NB4 (cell line): ENCODE results near the gene TAF1C.
"Not testable (repeated sequence)": the region's sequence is repeated elsewhere in the genome, so short reads cannot be mapped to it uniquely, and the experiment has no call there.

ENCODE experiments used
- DNase-seq: peaks from one replicate; pipeline ENCODE4 v3.0.0; 2010; ENCODE audit warnings: low read depth
- H3K4me3 ChIP-seq: one replicate; pipeline ENCODE4 v1.5.1; 2011; ENCODE audit warnings: mild to moderate bottlenecking, low read depth, low read length, moderate library complexity
- MYC ChIP-seq: IDR thresholded peaks from 2 replicates; pipeline ENCODE4 v1.6.1; 2011; ENCODE audit warnings: low read depth, low read length
- POLR2A ChIP-seq: IDR thresholded peaks from 2 replicates; pipeline ENCODE4 v1.6.1; 2011; ENCODE audit warnings: mild to moderate bottlenecking; ENCODE audit not compliant: insufficient read length; ENCODE audit errors: extremely low read depth
- TF ChIP-seq, protein P1 (sequence below): IDR thresholded peaks from 2 replicates; pipeline ENCODE4 v1.6.1; 2011; ENCODE audit warnings: low read depth, low read length
- TF ChIP-seq, protein P2 (sequence below): IDR thresholded peaks from one replicate; pipeline ENCODE4 v1.5.1; 2012; ENCODE audit warnings: low read depth, low read length

TAF1C gene

DNA sequence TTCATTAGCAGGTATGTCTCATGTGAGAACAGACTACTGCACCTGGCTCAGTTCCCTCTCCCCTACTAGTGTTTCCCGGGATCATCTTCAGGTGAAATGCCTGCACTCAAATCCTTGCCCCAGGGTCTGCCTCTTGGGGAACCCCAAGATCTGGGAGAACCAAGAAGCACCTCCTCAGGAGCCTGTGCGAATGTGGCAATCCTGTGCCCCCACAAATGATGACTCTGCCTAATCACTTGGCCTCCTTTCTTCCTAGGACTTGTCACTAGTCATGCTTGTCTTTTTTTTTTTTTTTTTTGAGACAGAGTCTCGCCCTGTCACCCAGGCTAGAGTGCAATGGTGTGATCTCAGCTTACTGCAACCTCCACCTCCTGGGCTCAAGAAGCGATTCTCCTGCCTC, 25.8 kb upstream of the TAF1C start:
- no peak overlapping the region for H3K4me3 ChIP-seq
- TF ChIP-seq POLR2A = no peak
- DNase-seq = no peak

DNA sequence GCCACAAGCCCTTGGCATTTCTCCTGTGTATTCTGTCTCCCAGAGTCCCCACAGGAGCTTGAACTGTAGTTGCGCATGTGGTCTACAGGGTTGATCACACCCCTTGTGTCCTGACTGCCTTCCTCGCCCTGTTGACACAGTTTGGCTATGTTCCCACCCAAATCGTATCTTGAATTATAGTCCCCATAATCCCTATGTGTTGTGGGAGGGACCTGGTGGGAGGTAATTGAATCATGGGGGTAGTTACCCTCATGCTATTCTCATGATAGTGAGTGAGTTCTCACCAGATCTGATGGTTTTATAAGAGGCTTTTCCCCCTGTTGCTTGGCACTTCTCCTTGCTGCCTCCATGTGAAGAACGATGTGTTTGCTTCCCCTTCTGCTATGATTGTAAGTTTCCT, 25.3 kb upstream of the TAF1C start:
- H3K4me3 ChIP-seq = no peak overlapping the region
- DNase-seq = no peak
- TF ChIP-seq MYC = no peak
- TF ChIP-seq POLR2A = no peak
- TF ChIP-seq, protein P1, sequence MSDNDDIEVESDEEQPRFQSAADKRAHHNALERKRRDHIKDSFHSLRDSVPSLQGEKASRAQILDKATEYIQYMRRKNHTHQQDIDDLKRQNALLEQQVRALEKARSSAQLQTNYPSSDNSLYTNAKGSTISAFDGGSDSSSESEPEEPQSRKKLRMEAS = no peak
- TF ChIP-seq, protein P2, sequence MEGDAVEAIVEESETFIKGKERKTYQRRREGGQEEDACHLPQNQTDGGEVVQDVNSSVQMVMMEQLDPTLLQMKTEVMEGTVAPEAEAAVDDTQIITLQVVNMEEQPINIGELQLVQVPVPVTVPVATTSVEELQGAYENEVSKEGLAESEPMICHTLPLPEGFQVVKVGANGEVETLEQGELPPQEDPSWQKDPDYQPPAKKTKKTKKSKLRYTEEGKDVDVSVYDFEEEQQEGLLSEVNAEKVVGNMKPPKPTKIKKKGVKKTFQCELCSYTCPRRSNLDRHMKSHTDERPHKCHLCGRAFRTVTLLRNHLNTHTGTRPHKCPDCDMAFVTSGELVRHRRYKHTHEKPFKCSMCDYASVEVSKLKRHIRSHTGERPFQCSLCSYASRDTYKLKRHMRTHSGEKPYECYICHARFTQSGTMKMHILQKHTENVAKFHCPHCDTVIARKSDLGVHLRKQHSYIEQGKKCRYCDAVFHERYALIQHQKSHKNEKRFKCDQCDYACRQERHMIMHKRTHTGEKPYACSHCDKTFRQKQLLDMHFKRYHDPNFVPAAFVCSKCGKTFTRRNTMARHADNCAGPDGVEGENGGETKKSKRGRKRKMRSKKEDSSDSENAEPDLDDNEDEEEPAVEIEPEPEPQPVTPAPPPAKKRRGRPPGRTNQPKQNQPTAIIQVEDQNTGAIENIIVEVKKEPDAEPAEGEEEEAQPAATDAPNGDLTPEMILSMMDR = no peak

DNA sequence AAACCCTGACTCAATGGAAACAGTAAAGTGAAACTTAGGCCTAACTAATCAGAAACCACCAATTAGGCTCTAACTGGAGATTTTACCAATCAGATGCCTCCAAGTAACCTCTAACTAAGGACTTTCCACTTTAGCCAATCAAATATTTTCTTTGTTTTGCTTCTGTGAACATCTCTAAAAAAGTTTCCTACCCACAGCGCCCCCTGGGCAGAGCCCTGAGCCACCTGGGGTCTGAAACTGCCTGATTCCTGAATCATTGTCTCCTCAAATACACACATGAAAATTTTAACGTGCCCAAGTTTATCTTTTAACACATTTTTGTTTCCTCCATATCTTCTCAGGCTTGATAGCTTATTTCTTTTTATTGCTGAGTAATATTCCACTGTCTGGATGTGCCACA, 23.1 kb upstream of the TAF1C start:
- TF ChIP-seq, protein P1 = no peak
- TF ChIP-seq, protein P2 = peak; percentile 37
- DNase-seq = peak; percentile 33
- no peak overlapping the region for H3K4me3 ChIP-seq

DNA sequence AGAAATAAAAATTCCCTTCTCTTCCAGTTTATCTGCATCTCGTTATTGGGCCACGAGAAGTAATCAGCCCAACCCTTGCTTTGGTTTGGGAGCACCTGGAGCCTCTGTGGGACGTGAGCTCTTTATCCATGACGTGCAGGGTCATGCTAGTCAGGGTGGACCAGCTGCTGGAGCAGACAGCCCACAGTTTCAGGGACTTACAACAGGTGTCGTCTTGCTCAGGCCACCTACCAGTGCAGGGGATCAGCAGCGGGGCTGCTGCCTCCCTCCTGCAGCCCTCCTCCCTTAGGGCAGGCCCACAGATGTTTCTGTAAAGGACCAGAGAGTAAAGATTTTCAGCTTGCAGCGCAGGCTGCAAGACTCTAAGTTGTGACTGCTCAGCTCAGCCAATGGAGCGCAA, 21.0 kb upstream of the TAF1C start:
- TF ChIP-seq, protein P1 = no peak
- no peak for TF ChIP-seq POLR2A
- no peak overlapping the region for H3K4me3 ChIP-seq
- DNase-seq = no peak

DNA sequence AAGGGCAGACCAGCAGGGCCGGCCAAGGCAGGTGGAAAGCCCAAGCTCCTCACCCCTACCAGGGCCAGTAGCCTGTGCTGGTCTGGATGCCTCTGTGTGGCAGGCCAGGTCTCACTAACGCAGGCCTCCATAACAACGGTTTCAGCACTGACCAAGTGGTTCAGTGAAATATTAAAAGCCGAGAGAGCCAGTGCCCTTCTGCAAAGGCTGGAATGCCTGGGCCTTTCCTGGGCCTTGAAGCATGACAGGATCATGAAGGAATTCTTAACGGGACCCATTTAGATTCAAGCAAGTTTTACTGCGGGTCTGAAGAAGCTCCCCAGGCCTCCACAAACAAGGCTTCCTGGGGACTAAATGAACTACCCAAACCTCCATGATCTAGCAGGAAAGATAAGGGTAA, 20.4 kb upstream of the TAF1C start:
- no peak overlapping the region for H3K4me3 ChIP-seq
- no peak for TF ChIP-seq MYC
- TF ChIP-seq, protein P2 = no peak
- TF ChIP-seq POLR2A = no peak
- TF ChIP-seq, protein P1 = no peak
- no peak for DNase-seq

DNA sequence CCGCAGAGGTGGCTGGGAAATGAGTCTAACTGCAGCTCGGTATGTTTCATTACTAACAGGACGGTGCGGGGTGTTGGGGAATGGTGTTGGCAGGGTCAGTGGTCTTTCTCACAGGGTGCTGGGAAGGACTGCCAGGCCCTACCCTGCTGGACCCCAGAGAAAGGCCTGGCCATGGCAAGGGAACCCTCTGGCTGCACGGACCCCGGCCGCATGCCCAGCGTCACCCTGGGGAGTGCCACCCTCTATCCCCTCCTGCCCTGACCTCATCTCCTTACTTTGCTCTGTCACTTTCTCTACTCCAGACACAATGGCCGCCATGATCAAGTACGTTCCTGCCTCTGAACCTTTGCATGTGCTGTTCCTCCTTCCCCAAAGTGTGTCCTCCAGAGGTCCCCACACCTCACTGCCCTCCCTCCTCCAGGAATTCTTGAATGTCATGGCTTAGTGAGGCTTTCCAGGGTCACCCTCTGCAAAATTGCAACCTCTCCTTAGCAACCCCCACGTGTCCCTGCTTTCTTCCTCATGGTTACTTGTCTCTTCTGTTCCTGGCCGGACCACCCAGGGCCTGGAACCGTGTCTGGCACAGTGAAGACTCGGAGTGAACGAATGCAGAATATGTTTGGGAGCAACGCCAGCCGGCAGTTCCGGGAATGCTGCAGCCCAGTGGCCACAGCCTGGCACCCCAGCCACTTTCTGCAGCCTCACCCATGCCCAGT, 19.3 kb upstream of the TAF1C start:
- no peak overlapping the region for H3K4me3 ChIP-seq
- no peak for DNase-seq
- TF ChIP-seq, protein P1 = no peak
- TF ChIP-seq POLR2A = no peak
- no peak for TF ChIP-seq MYC
- TF ChIP-seq, protein P2 = no peak

DNA sequence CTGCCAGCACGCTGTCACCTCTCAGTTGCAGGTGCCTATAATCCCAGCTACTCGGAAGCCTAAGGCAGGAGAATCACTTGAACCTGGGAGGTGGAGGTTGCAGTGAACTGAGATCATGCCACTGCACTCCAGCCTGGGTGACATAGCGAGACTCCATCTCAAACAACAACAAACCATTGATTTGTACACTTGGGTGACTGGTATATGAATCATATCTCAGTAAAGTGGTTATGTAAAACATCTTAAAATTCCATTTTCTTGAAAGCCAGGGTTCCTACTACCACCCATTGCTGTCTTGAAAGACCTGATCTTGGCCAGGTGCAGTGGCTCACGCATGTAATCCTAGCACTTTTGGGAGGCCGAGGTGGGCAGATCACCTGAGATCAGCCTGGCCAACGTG, 18.3 kb upstream of the TAF1C start:
- DNase-seq = not testable (repeated sequence)

DNA sequence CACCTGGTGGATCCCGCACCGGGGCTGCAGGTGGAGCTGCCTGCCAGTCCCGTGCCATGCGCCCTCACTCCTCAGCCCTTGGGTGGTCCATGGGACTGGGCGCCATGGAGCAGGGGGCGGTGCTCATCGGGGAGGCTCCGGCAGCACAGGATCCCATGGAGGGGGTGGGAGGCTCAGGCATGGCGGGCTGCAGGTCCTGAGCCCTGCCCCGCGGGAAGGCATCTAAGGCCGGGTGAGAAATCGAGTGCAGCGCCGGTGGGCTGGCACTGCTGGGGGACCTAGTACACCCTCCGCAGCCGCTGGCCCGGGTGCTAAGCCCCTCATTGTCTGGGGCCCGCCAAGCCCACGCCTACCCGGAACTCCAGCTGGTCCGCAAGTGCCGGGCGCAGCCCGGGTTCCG, 17.7 kb upstream of the TAF1C start:
- not testable (repeated sequence) for H3K4me3 ChIP-seq, DNase-seq

More for the DNA sequence above, 18.3 kb upstream of the TAF1C start:
- not testable (repeated sequence) for H3K4me3 ChIP-seq
